ENCODE measurements around the gene EDNRA.

Gene EDNRA

GRCh38 chr4:147510962-147511668 lies 30.2 kb downstream of the EDNRA start:
- H3K4me3 ChIP-seq (ENCODE audit: control insufficient read depth, low read depth, low read length), result no peak overlapping the region
- no peak for TF ChIP-seq CTCF (conservative IDR thresholded peaks at IDR 0.05; ENCODE audit: control insufficient read depth, insufficient read depth, low read depth, low read length)
- no peak for DNase-seq (ENCODE audit: low read depth)

GRCh38 chr4:147513091-147513490 lies 32.2 kb downstream of the EDNRA start:
- DNase-seq (ENCODE audit: low read depth), result no peak
- no peak overlapping the region for H3K4me3 ChIP-seq (ENCODE audit: control insufficient read depth, low read depth, low read length)
- no peak for TF ChIP-seq CTCF (conservative IDR thresholded peaks at IDR 0.05; ENCODE audit: control insufficient read depth, insufficient read depth, low read depth, low read length)

GRCh38 chr4:147513952-147514351 lies 33.1 kb downstream of the EDNRA start:
- TF ChIP-seq CTCF (conservative IDR thresholded peaks at IDR 0.05; ENCODE audit: control insufficient read depth, insufficient read depth, low read depth, low read length), result peak; percentile 9
- no peak for DNase-seq (ENCODE audit: low read depth)
- no peak overlapping the region for H3K4me3 ChIP-seq (ENCODE audit: control insufficient read depth, low read depth, low read length)

- no peak overlapping the region for H3K4me3 ChIP-seq (ENCODE audit: control insufficient read depth, low read depth, low read length)
- TF ChIP-seq CTCF (conservative IDR thresholded peaks at IDR 0.05; ENCODE audit: control insufficient read depth, insufficient read depth, low read depth, low read length), result no peak
Observed at GRCh38 chr4:147515220-147515936, 34.5 kb downstream of the EDNRA start.

GRCh38 chr4:147516133-147516532 lies 35.2 kb downstream of the EDNRA start:
- no peak overlapping the region for H3K4me3 ChIP-seq (ENCODE audit: control insufficient read depth, low read depth, low read length)
- TF ChIP-seq CTCF (conservative IDR thresholded peaks at IDR 0.05; ENCODE audit: control insufficient read depth, insufficient read depth, low read depth, low read length), result no peak
- DNase-seq (ENCODE audit: low read depth), result no peak

More at GRCh38 chr4:147515220-147515936, 34.5 kb downstream of the EDNRA start:
- no peak for DNase-seq (ENCODE audit: low read depth)

- H3K4me3 ChIP-seq (ENCODE audit: control insufficient read depth, low read depth, low read length), result no peak overlapping the region
- no peak for DNase-seq (ENCODE audit: low read depth)
- no peak for TF ChIP-seq CTCF (conservative IDR thresholded peaks at IDR 0.05; ENCODE audit: control insufficient read depth, insufficient read depth, low read depth, low read length)
Observed at GRCh38 chr4:147518086-147518485, 37.2 kb downstream of the EDNRA start.

Data from fibroblast of mammary gland (primary cell).